Activated CD4-positive, alpha-beta memory T cell treated with anti-CD3 and anti-CD28 coated beads for 36 hours (primary cell): ENCODE results near the gene TCEAL4. TPM values are rescaled to one million over a fixed set of nuclear protein-coding genes. Genes with fewer than 3 reads are reported as not detected.
A peak's percentile ranks its signal among the peaks of the same experiment; 100 is the strongest.

Source experiments
- CTCF ChIA-PET: fragments of 350-600 bp; sonication (Branson Sonifier 250); formaldehyde crosslinking; loops from one replicate; lab custom pipeline; 2021; ENCODE audit warnings: antibody characterized with exemption, inconsistent platforms; lab: Charles Lee
- POLR2A ChIA-PET: fragments of 350-600 bp; sonication (Branson Sonifier 250); formaldehyde crosslinking; loops from one replicate; lab custom pipeline; 2021; ENCODE audit warnings: antibody characterized with exemption; lab: Charles Lee
- DNase-seq: peaks from one replicate; pipeline ENCODE4 v3.0.0-alpha.2; 2020
- H3K27ac Mint-ChIP-seq: one replicate; pipeline ENCODE4 v1.8.0; 2021; ENCODE audit warnings: mixed read lengths
- H3K27me3 Mint-ChIP-seq: one replicate; pipeline ENCODE4 v1.8.0; 2021; ENCODE audit warnings: mixed read lengths
- H3K36me3 Mint-ChIP-seq: one replicate; pipeline ENCODE4 v1.8.0; 2021; ENCODE audit warnings: mixed read lengths
- H3K4me1 Mint-ChIP-seq: one replicate; pipeline ENCODE4 v1.8.0; 2021; ENCODE audit warnings: low read depth, mixed read lengths
- H3K4me3 Mint-ChIP-seq: one replicate; pipeline ENCODE4 v1.8.0; 2021; ENCODE audit warnings: mild to moderate bottlenecking, mixed read lengths
- H3K9me3 Mint-ChIP-seq: one replicate; pipeline ENCODE4 v1.8.0; 2021; ENCODE audit warnings: mixed read lengths
- intact Hi-C: fragments of 100-400 bp; cut with micrococcal nuclease; formaldehyde crosslinking; loops from one replicate; pipeline ENCODE4 v1.15.1; 2023
- total RNA-seq, 2 experiments: library from RNA; stranded (reverse); gene quantifications; one replicate each; pipeline ENCODE4 v1.2.3, GENCODE V29; 2021

The TCEAL4 gene
- total RNA-seq, 2 experiments from 2014 or later, result 12.4 to 13.3 TPM

GRCh38 chrX:103607364-103608305 is 22.3 kb downstream of the TCEAL4 start, which contains the start of gene TCEAL3:
Gene TCEAL3, plus strand, starts transcription at chrX:103607963. Its CDS starts 1,102 bp downstream, at chrX:103609065.
- no peaks in the 10 kb centered on the region for H3K9me3 Mint-ChIP-seq
- intact Hi-C loops, result no loop called here
- ChIA-PET CTCF (no interaction called here), POLR2A (no interaction called here)
- H3K36me3 Mint-ChIP-seq, result no peaks in the 10 kb centered on the region
- DNase-seq, result peak; percentile 43
- peak within 1 kb of the TSS; percentile 71 for H3K4me3 Mint-ChIP-seq
- H3K4me1 Mint-ChIP-seq, result peaks cover 4% of the 10 kb centered on the region
- peaks cover 5% of the 10 kb centered on the region for H3K27me3 Mint-ChIP-seq
- H3K27ac Mint-ChIP-seq, result peak within 1 kb of the TSS; percentile 42

GRCh38 chrX:103608306-103608963 is 23.1 kb downstream of the TCEAL4 start:
- Mint-ChIP-seq H3K27me3 (peaks cover 5% of the 10 kb centered on the region), H3K36me3 (no peaks in the 10 kb centered on the region), H3K4me3 (peak overlapping the region; percentile 71), H3K27ac (peak overlapping the region; percentile 42), H3K9me3 (no peaks in the 10 kb centered on the region), H3K4me1 (peaks cover 4% of the 10 kb centered on the region)
- DNase-seq, result peak; percentile 9
- ChIA-PET CTCF (no interaction called here), POLR2A (no interaction called here)
- intact Hi-C loops, result no loop called here

DNA sequence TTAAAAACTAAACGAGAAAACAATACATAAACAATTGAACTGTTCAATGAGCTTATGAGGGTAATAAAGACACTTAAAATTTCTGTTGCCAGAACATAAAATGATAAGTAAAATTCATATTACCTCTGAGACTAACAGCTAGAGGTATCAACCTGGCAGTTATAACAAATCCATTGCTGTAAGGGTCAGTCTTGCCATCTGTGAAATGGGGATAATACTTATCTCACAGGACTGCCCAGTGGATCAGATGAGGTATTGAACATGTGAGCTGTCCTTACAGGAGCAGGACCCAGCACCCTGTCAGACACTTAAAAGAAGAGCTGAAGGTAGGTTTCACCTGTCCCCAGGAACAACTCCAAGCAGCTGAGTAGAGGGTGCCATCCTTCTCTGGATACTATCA is 25.0 kb downstream of the TCEAL4 start:
- Mint-ChIP-seq H3K27ac (no peak overlapping the region), H3K4me3 (no peak overlapping the region), H3K36me3 (no peaks in the 10 kb centered on the region), H3K4me1 (peaks cover 4% of the 10 kb centered on the region), H3K27me3 (peaks cover 5% of the 10 kb centered on the region), H3K9me3 (no peaks in the 10 kb centered on the region)
- POLR2A ChIA-PET, result no interaction called here
- no peak for DNase-seq
- CTCF ChIA-PET, result no interaction called here
- intact Hi-C loops, result no loop called here

GRCh38 chrX:103613362-103613890 is 28.1 kb downstream of the TCEAL4 start:
- Mint-ChIP-seq H3K36me3 (no peaks in the 10 kb centered on the region), H3K9me3 (no peaks in the 10 kb centered on the region), H3K27ac (no peak overlapping the region), H3K4me3 (no peak overlapping the region), H3K4me1 (no peaks in the 10 kb centered on the region), H3K27me3 (no peaks in the 10 kb centered on the region)
- ChIA-PET POLR2A (interaction anchor here (0.6 kb wide), 1 partner anchor 116 kb away, joined by 3 read pairs; no protein-coding TSS in a partner anchor), CTCF (no interaction called here)
- intact Hi-C loops, result no loop called here
- DNase-seq, result no peak

GRCh38 chrX:103614999-103615398 is 29.7 kb downstream of the TCEAL4 start:
- H3K27me3 Mint-ChIP-seq, result no peaks in the 10 kb centered on the region

DNA sequence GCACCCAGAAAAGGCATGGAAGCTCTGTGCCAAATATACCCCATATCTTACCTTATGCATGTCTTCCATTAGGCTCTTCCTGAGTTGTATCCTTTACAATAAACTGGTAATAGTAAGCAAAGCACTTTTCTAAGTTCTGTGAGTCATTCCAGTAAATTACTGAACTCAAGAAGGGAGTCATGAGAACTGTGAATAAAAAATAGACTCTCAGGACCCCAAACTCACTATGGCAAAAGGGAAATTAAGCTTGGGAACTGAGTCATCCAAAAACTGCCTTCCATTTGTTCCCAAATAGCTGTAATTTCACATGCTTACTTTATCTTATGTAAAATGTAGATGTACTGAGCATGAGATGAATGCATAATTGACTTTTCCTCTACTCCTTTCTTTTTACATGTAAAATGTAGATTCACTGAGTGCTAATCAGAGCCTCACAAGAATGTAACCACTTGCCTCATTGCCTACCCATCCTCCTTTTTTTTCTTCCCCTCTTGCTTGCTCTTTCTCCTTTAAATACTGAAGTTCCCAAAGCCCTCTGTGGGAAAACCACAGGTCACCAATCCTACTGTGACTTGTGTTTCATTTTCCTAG is 30.6 kb downstream of the TCEAL4 start:
- Mint-ChIP-seq H3K27ac (no peak overlapping the region), H3K4me1 (no peaks in the 10 kb centered on the region), H3K36me3 (no peaks in the 10 kb centered on the region), H3K4me3 (no peak overlapping the region), H3K27me3 (no peaks in the 10 kb centered on the region), H3K9me3 (no peaks in the 10 kb centered on the region)
- DNase-seq, result no peak
- ChIA-PET POLR2A (no interaction called here), CTCF (no interaction called here)
- intact Hi-C loops, result no loop called here

More at GRCh38 chrX:103614999-103615398, 29.7 kb downstream of the TCEAL4 start:
- Mint-ChIP-seq H3K9me3 (no peaks in the 10 kb centered on the region), H3K4me1 (no peaks in the 10 kb centered on the region), H3K36me3 (no peaks in the 10 kb centered on the region), H3K27ac (no peak overlapping the region), H3K4me3 (no peak overlapping the region)
- POLR2A ChIA-PET, result no interaction called here
- no peak for DNase-seq
- CTCF ChIA-PET, result no interaction called here
- intact Hi-C loops, result no loop called here

DNA sequence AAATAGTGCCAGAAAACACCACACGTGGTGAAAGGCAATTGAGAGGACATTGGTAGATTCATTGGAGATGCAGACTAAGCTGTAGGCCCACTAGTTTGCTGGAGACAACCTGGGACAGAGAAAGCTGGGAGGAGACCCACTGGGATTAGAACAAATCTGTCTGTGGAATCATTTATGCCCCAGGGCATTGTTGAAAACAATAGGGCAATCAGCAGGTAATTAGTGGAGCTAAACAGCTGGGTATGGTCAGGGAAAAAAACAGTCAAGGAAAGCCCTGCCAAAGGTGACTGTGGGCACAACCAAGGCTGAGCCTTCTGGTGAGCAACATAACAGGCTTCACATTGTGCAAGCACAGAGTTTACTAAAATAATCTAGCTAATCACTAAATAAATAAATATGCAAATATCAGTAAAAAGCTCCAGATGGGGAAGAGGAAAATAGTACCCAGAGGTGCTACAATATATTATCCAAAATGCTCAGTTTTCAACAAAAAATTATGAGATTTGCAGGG is 31.4 kb downstream of the TCEAL4 start:
- ChIA-PET POLR2A (no interaction called here), CTCF (no interaction called here)
- Mint-ChIP-seq H3K4me1 (no peaks in the 10 kb centered on the region), H3K36me3 (no peaks in the 10 kb centered on the region), H3K4me3 (no peak overlapping the region), H3K27ac (no peak overlapping the region), H3K27me3 (no peaks in the 10 kb centered on the region), H3K9me3 (no peaks in the 10 kb centered on the region)
- intact Hi-C loops, result no loop called here
- DNase-seq, result no peak

DNA sequence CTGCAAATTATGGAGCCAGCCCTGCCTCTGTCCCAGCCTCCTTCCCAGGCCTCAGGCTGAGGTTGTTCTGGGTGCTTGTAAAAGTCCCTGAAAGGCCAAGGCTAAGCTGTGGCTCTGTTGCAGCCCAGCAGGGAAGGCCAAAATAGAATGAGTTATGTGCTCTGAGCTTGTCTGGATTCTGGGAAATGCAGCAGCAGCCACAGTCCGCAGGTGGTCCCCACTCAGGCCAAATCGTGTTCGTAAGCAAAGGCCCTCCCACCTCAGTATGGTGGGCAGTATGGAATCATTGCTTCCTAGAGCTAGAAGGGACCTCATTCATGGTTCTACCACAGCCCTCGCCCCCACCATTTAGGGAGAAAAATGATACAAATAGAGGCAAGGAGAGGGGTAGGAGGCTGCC is 38.8 kb downstream of the TCEAL4 start:
- no peak overlapping the region for H3K4me3 Mint-ChIP-seq
- ChIA-PET CTCF (no interaction called here), POLR2A (no interaction called here)
- no peak for DNase-seq
- no peaks in the 10 kb centered on the region for H3K9me3 Mint-ChIP-seq
- H3K36me3 Mint-ChIP-seq, result no peaks in the 10 kb centered on the region
- H3K27me3 Mint-ChIP-seq, result no peaks in the 10 kb centered on the region
- intact Hi-C loops, result no loop called here
- H3K27ac Mint-ChIP-seq, result no peak overlapping the region
- H3K4me1 Mint-ChIP-seq, result peaks cover 12% of the 10 kb centered on the region

GRCh38 chrX:103626855-103627254 is 41.5 kb downstream of the TCEAL4 start:
- Mint-ChIP-seq H3K27ac (no peak overlapping the region), H3K9me3 (no peaks in the 10 kb centered on the region), H3K36me3 (no peaks in the 10 kb centered on the region), H3K4me3 (no peak overlapping the region), H3K27me3 (no peaks in the 10 kb centered on the region), H3K4me1 (peaks cover 17% of the 10 kb centered on the region)
- no peak for DNase-seq
- ChIA-PET POLR2A (no interaction called here), CTCF (no interaction called here)
- intact Hi-C loops, result loop anchor here (5.0 kb wide), 1 partner anchor 40 kb away; the partner anchor contains the start of gene TCEAL4

DNA sequence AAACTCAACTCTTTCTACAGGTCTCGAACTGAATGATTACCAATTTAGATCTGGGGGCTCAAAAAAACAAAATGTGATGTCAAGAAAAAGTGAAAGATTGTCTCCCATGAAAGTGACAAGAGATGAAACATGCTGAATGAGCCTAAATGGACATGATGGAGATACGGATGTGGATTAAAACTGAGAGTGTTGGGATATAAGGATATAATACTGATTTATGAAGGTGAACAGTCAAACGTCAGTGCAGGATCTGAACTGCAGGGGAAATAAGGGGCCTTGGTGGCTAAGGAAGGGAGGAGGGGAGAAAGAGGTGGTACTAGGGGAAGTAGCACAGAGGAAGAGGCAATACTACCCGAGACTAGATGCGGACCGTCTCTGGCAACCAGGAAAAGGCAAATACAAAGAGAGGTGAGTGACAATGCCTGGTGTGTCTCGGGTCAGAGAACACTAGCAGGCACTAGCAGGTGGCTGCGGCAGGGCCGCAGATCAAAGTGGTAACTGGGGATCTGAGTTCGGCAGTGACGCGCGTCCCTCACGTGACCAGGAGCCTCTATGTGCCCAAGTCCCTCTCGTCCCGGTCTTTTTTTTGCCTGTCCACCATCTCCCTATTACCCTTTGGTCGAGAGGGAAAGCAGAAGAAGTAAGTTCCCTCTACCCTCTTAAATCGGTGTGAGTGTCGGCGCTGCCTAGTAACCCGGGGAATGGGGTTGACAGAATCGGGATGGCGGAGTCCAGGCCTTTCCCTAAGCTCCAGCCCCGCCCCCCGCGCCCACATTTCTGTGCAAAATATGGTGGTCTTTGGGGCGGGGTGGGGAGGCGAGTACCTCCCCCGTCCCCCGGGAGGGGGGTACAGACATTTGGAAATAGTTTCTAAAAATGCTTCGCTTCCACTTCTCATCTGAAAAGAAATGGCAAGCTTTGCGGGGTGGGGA is 43.3 kb downstream of the TCEAL4 start, which contains the start of gene TCEAL1:
Gene TCEAL1 (plus strand): TSS at position 590 of the 932 bp plus-strand sequence. CDS start 942 bp downstream, outside the sequence.
- Mint-ChIP-seq H3K4me1 (peaks cover 17% of the 10 kb centered on the region), H3K4me3 (peak within 1 kb of the TSS; percentile 84), H3K9me3 (no peaks in the 10 kb centered on the region), H3K27ac (peak within 1 kb of the TSS; percentile 70), H3K27me3 (no peaks in the 10 kb centered on the region), H3K36me3 (no peaks in the 10 kb centered on the region)
- peak; percentile 62 for DNase-seq
- intact Hi-C loops, result loop anchor here (1.0 to 5.0 kb wide), 2 partner anchors 41 to 58 kb away; partner anchors contain the start of genes MORF4L2 and TCEAL4
- POLR2A ChIA-PET, result no interaction called here
- CTCF ChIA-PET, result interaction anchor here (0.6 kb wide), 1 partner anchor 78 kb away, joined by 3 read pairs; no protein-coding TSS in a partner anchor
